Renal cortical epithelial cell (primary cell): Measurements from ENCODE around the gene CAMK2N2. TPM values are rescaled to one million over a fixed set of nuclear protein-coding genes. Genes with fewer than 3 reads are reported as not detected.
"Not testable (repeated sequence)": the region's sequence is repeated elsewhere in the genome, so short reads cannot be mapped to it uniquely, and the experiment has no call there.

Source experiments
- DNase-seq: peaks from one replicate; pipeline ENCODE4 v3.0.0-alpha.2; 2011; ENCODE audit warnings: low read depth
- total RNA-seq: library from RNA; depleted of rRNA; stranded (reverse); fragments of >200 nt; gene quantifications from 2 replicates; pipeline ENCODE4 v1.2.3, GENCODE V29; 2014

CAMK2N2 gene
- total RNA-seq, 1 donor from 2014 or later = 0.10 TPM

- DNase-seq = no peak
Observed at GRCh38 chr3:184272269-184272668, 10.9 kb upstream of the CAMK2N2 start.

GRCh38 chr3:184267249-184267648 lies 5.9 kb upstream of the CAMK2N2 start:
- not testable (repeated sequence) for DNase-seq

GRCh38 chr3:184262764-184263179 lies 1.4 kb upstream of the CAMK2N2 start:
- no peak for DNase-seq

- DNase-seq = no peak
Observed at GRCh38 chr3:184261854-184262763, 756 bp upstream of the CAMK2N2 start.

- DNase-seq = no peak
Observed at GRCh38 chr3:184260724-184261269, 556 bp downstream of the CAMK2N2 start.

GRCh38 chr3:184259878-184260723 lies 1.3 kb downstream of the CAMK2N2 start:
- DNase-seq = no peak

GRCh38 chr3:184259396-184259877 lies 1.9 kb downstream of the CAMK2N2 start:
- DNase-seq = no peak

- no peak for DNase-seq
Observed at GRCh38 chr3:184258926-184259325, 2.4 kb downstream of the CAMK2N2 start.

GRCh38 chr3:184257083-184257915 lies 4.1 kb downstream of the CAMK2N2 start:
- DNase-seq = no peak

GRCh38 chr3:184255291-184256039 lies 5.9 kb downstream of the CAMK2N2 start:
- DNase-seq = no peak

GRCh38 chr3:184250167-184250828 lies 11.1 kb downstream of the CAMK2N2 start:
- peak; percentile 85 for DNase-seq

- peak; percentile 95 for DNase-seq
Observed at GRCh38 chr3:184249412-184250166, 11.8 kb downstream of the CAMK2N2 start, which contains the start of gene EEF1AKMT4. TSS of gene EEF1AKMT4 (plus strand) at chr3:184249672. CDS start at chr3:184249695, 23 bp downstream.

GRCh38 chr3:184248454-184249411 lies 12.6 kb downstream of the CAMK2N2 start, which contains the start of gene ALG3:
TSS of gene ALG3 (minus strand) at chr3:184248962. CDS start at chr3:184248940, 22 bp downstream.
- peak; percentile 54 for DNase-seq

- DNase-seq = no peak
Observed at GRCh38 chr3:184242297-184242685, 19.1 kb downstream of the CAMK2N2 start.

- DNase-seq = peak; percentile 41
Observed at GRCh38 chr3:184241447-184242296, 19.7 kb downstream of the CAMK2N2 start.

GRCh38 chr3:184241141-184241446 lies 20.3 kb downstream of the CAMK2N2 start:
- DNase-seq = no peak
